A549 (cell line): ENCODE measurements around the gene SPDYE17. TPM values are rescaled to one million over a fixed set of nuclear protein-coding genes. Genes with fewer than 3 reads are reported as not detected.
A peak's percentile ranks its signal among the peaks of the same experiment; 100 is the strongest.
"Not testable (repeated sequence)": the region's sequence is repeated elsewhere in the genome, so short reads cannot be mapped to it uniquely, and the experiment has no call there.

Experiments
- ATAC-seq, 2 experiments: fragments of 200-7000 bp in 1 of 2; fragments of >200 bp in 1 of 2; cut with Nextera tagmentation in 1 of 2; cut with Tn5 transposase in 1 of 2; 3 replicates each; pipeline versions ENCODE4 v1.8.0 to v1.9.1; 2018 to 2020; ENCODE audit warnings: mild to moderate bottlenecking in 1 of 2, moderate library complexity in 1 of 2
- CTCF ChIA-PET: fragments of 300-600 bp; sonication (Branson Sonifier 250); formaldehyde crosslinking; extraction: SDS; loops from one replicate; lab custom pipeline; 2021; ENCODE audit warnings: antibody characterized with exemption, inconsistent platforms; lab: Yijun Ruan, JAX
- POLR2A ChIA-PET: fragments of 350-600 bp; formaldehyde crosslinking; extraction: SDS; loops from one replicate; lab custom pipeline; 2021; ENCODE audit warnings: antibody characterized with exemption, inconsistent platforms; lab: Yijun Ruan, JAX
- DNase-seq, 2 experiments: peaks; one replicate each; pipeline versions ENCODE4 v3.0.0 to v3.0.0-alpha.2; 2011 to 2016; ENCODE audit warnings: low read depth in 1 of 2, low spot score in 1 of 2
- FAIRE-seq: peaks from 2 replicates; lab custom pipeline; 2011; peaks lifted over from hg19 to GRCh38; lab: Jason Lieb, UNC
- H3K27ac ChIP-seq, 2 experiments: fragments of >200 bp; sonication (Bioruptor Twin); formaldehyde crosslinking; 3 replicates each; pipeline ENCODE4 v1.5.1; 2016 to 2017
- H3K4me1 ChIP-seq: fragments of >200 bp; sonication (Bioruptor Twin); formaldehyde crosslinking; 3 replicates; pipeline ENCODE4 v1.6.1; 2016
- H3K4me2 ChIP-seq: fragments of >200 bp; sonication (Bioruptor Twin); formaldehyde crosslinking; 3 replicates; pipeline ENCODE4 v1.6.1; 2016
- H3K4me3 ChIP-seq: fragments of >200 bp; sonication (Bioruptor Twin); formaldehyde crosslinking; 3 replicates; pipeline ENCODE4 v1.5.1; 2016
- H3K9me3 ChIP-seq: fragments of >200 bp; sonication (Bioruptor Twin); formaldehyde crosslinking; 3 replicates; pipeline ENCODE4 v1.6.1; 2016
- BCL3 ChIP-seq: fragments of >200 bp; sonication (Bioruptor Twin); formaldehyde crosslinking; IDR thresholded peaks from 3 replicates; pipeline ENCODE4 v1.6.1; 2016
- CEBPB ChIP-seq, 2 experiments: fragments of >200 bp in 1 of 2; sonication (Bioruptor Twin) in 1 of 2; formaldehyde crosslinking in 1 of 2; IDR thresholded peaks; 2 replicates each; pipeline ENCODE4 v1.6.1; 2012 to 2016
- EP300 ChIP-seq, 2 experiments: fragments of >200 bp; sonication (Bioruptor Twin); formaldehyde crosslinking; IDR thresholded peaks; 2 replicates in 1 of 2; 3 replicates in 1 of 2; pipeline ENCODE4 v1.6.1; 2016 to 2017
- FOSL2 ChIP-seq, 2 experiments: fragments of 450-650 bp in 1 of 2; fragments of >200 bp in 1 of 2; sonication (Bioruptor Twin) in 1 of 2; formaldehyde crosslinking; IDR thresholded peaks; 2 replicates each; pipeline versions ENCODE4 v1.5.0 to v1.6.1; 2016 to 2020; ENCODE audit warnings: mild to moderate bottlenecking in 1 of 2, moderate library complexity in 1 of 2
- GATA3 ChIP-seq: IDR thresholded peaks from 2 replicates; pipeline ENCODE4 v1.6.1; 2012; ENCODE audit warnings: borderline replicate concordance
- JUN ChIP-seq, 2 experiments: fragments of >200 bp; sonication (Bioruptor Twin); formaldehyde crosslinking; IDR thresholded peaks; 2 replicates in 1 of 2; 3 replicates in 1 of 2; pipeline ENCODE4 v1.6.1; 2016 to 2017
- JUNB ChIP-seq: fragments of >200 bp; sonication (Bioruptor Twin); formaldehyde crosslinking; IDR thresholded peaks from 2 replicates; pipeline ENCODE4 v1.6.1; 2016
- MAFK ChIP-seq: fragments of 450-650 bp; IDR thresholded peaks from 2 replicates; pipeline ENCODE4 v1.6.1; 2014; ENCODE audit not compliant: partially characterized antibody
- MAX ChIP-seq: IDR thresholded peaks from 2 replicates; pipeline ENCODE4 v1.6.1; 2012
- PBX3 ChIP-seq: IDR thresholded peaks from 2 replicates; pipeline ENCODE4 v1.6.1; 2012
- RAD21 ChIP-seq, 2 experiments: fragments of >200 bp in 1 of 2; sonication (Bioruptor Twin) in 1 of 2; formaldehyde crosslinking in 1 of 2; IDR thresholded peaks in 1 of 2; conservative IDR thresholded peaks in 1 of 2; 2 replicates in 1 of 2; 3 replicates in 1 of 2; pipeline ENCODE4 v1.6.1; 2012 to 2018; ENCODE audit warnings: inconsistent platforms in 1 of 2
- ZSCAN20 ChIP-seq: fragments of 250-450 bp; sonication (Bioruptor Pico); IDR thresholded peaks from 2 replicates; pipeline ENCODE4 v1.8.0; 2022; ENCODE audit warnings: mild to moderate bottlenecking, moderate library complexity
- WGBS: methylation state at CpG from one replicate; pipeline ENCODE4 v1.1.6; 2017; ENCODE audit errors: missing lambda C conversion rate; 5-methylcytosine and 5-hydroxymethylcytosine counted together
- polyA plus RNA-seq, 4 experiments: library from polyadenylated mRNA; depleted of rRNA in 3 of 4; stranded (reverse); fragments of >200 nt; fragmentation: RNase III in 1 of 4; extraction: RNeasy Plus Mini Kit Qiagen cat#74134 plus additional on column Dnase treatment in 1 of 4; gene quantifications; 2 replicates in 3 of 4; 3 replicates in 1 of 4; pipeline ENCODE4 v1.2.3, GENCODE V29; 2011 to 2017
- TF ChIP-seq, protein P1 (sequence below): fragments of >200 bp; sonication (Bioruptor Twin); formaldehyde crosslinking; IDR thresholded peaks from 2 replicates; pipeline ENCODE4 v1.6.1; 2016

SPDYE17 gene
- polyA plus RNA-seq, 2 of the 4 experiments (the other 2 are of a cell fraction) = not detected

DNA sequence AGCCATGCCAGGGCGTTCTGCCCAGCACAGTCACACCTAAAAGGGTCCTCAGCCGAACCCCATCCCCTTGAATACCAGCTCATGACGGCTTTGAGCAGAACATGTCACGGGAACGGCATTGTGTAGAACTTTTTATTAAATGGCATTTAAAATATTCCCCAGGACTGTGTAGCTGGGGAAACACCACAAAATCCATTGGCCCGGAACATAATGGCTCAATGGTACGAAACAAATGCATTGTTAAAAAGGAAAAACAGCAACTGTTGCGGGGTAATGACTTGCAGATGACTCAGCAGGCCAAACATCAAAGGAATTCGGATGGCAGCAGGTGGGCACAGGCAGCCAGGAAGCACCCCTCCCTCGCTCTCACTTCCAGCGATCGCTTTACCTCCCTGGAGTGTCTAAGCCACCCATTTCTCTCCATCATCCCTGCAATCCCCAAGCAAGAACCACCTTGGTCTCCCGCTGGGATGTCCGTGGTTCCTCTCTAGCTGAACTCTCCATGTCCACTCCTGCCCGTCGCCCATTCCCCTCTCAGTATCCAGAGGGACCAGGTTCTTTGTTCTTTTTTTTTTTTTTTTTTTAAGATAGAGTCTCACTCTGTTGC lies 22.0 kb downstream of the SPDYE17 start:
- peak; percentile 31 to 85 for DNase-seq
- 0% methylated on average over 6 of the region's 16 CpGs for WGBS
- CTCF ChIA-PET = not testable (repeated sequence)

DNA sequence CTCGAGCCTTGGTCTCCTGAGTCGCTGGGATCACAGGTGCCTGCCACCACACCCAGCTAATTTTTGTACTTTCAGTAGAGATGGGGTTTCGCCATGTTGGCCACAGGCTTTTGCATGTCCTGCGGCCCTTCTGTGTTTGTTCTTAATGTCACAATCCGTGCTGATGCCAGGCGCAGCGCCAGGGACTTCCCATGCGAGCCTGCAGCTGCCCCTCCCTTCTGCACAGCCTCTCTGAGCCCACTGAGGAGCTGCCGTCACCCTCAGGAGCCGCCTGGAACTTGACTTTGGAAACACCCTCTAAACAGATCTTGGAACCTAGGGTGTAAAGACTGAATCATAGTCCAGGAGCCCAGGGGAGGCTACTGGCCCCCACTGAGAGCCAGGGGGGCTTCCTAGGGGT lies 24.2 kb downstream of the SPDYE17 start:
- POLR2A ChIA-PET; H3K4me3 ChIP-seq; FAIRE-seq; H3K9me3 ChIP-seq; TF ChIP-seq FOSL2 (IDR thresholded peaks at IDR 0.05): not testable (repeated sequence)
- Histone ChIP-seq H3K4me2 (peak overlapping the region; percentile 86), H3K27ac (peak overlapping the region; percentile 97 to 99), H3K4me1 (peaks cover 28% of the 10 kb centered on the region)
- TF ChIP-seq RAD21 (conservative IDR thresholded peaks at IDR 0.05 in 1 of 2, IDR thresholded peaks at IDR 0.05 in 1 of 2) (peak; percentile 22 to 39; a peak in 3 of 5 replicates), JUN (IDR thresholded peaks at IDR 0.05) (peak; percentile 68 to 79; a peak in 3 of 5 replicates), JUNB (peak; percentile 32; the same call in 1 of the 2 replicates), FOSL2 (CRISPR knock-in tag; IDR thresholded peaks at IDR 0.05) (peak; percentile 48), MAX (peak; percentile 75), PBX3 (0 out of 2 replicates have a peak, but pooled peaks have one; percentile 64), GATA3 (peak; percentile 47; the same call in 1 of the 2 replicates), CEBPB (IDR thresholded peaks at IDR 0.05) (peak; percentile 73 to 95), BCL3 (0 out of 3 replicates have a peak, but pooled peaks have one; percentile 44), EP300 (IDR thresholded peaks at IDR 0.05) (peak; percentile 55 to 85; a peak in 3 of 5 replicates), ZSCAN20 (0 out of 2 replicates have a peak, but pooled peaks have one; percentile 23)
- TF ChIP-seq, protein P1, sequence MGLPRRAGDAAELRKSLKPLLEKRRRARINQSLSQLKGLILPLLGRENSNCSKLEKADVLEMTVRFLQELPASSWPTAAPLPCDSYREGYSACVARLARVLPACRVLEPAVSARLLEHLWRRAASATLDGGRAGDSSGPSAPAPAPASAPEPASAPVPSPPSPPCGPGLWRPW = 0 out of 2 replicates have a peak, but pooled peaks have one; percentile 32
- 0% methylated on average over 10 of the region's 10 CpGs for WGBS
- peak; percentile 85 to 98 for DNase-seq
- CTCF ChIA-PET = interaction anchor here (0.6 kb wide), 1 partner anchor 638 kb away, joined by 3 read pairs; no protein-coding TSS in a partner anchor
- peak; percentile 60 to 77 for ATAC-seq

More for the DNA sequence above, 22.0 kb downstream of the SPDYE17 start:
- H3K9me3 ChIP-seq; H3K4me3 ChIP-seq; POLR2A ChIA-PET; TF ChIP-seq FOSL2 (IDR thresholded peaks at IDR 0.05): not testable (repeated sequence)
- FAIRE-seq (peak; percentile 80), ATAC-seq (peak; percentile 42 to 52)
- Histone ChIP-seq H3K27ac (peak overlapping the region; percentile 97 to 99), H3K4me1 (peaks cover 28% of the 10 kb centered on the region), H3K4me2 (peak overlapping the region; percentile 73)
- peak in 1 of 2 experiments; percentile 13; a peak in 1 of 5 replicates for TF ChIP-seq EP300 (IDR thresholded peaks at IDR 0.05)
- peak; percentile 46 for TF ChIP-seq FOSL2 (CRISPR knock-in tag; IDR thresholded peaks at IDR 0.05)
- TF ChIP-seq MAFK = peak; percentile 30

GRCh38 chr7:77006127-77007110 lies 25.7 kb downstream of the SPDYE17 start:
- FAIRE-seq = peak; percentile 99
- peak in 1 of 2 experiments; percentile 33; a peak in 1 of 5 replicates for TF ChIP-seq JUN (IDR thresholded peaks at IDR 0.05)
- H3K9me3 ChIP-seq; DNase-seq; CTCF ChIA-PET; TF ChIP-seq FOSL2 (IDR thresholded peaks at IDR 0.05): not testable (repeated sequence)
- TF ChIP-seq FOSL2 (CRISPR knock-in tag; IDR thresholded peaks at IDR 0.05) = peak; percentile 36; the same call in 1 of the 2 replicates
- POLR2A ChIA-PET = interaction anchor here (0.7 kb wide), 1 partner anchor 353 kb away, joined by 3 read pairs; no protein-coding TSS in a partner anchor
- H3K27ac ChIP-seq = peak overlapping the region; percentile 97 to 99
- peak overlapping the region; percentile 86 for H3K4me2 ChIP-seq
- H3K4me3 ChIP-seq = peak overlapping the region; percentile 25; the same call in 1 of the 3 replicates
- H3K4me1 ChIP-seq = peaks cover 43% of the 10 kb centered on the region
- ATAC-seq = peak; percentile 77 to 88
- WGBS = 6% methylated on average over 5 of the region's 22 CpGs

- CTCF ChIA-PET, DNase-seq, FAIRE-seq, H3K9me3 ChIP-seq: not testable (repeated sequence)
- peak overlapping the region; percentile 57; the same call in 2 of the 3 replicates for H3K4me2 ChIP-seq
- POLR2A ChIA-PET = interaction anchor here (0.6 kb wide), 1 partner anchor 496 kb away, joined by 5 read pairs; the partner anchor contains the start of gene UPK3B
- peak; percentile 4 to 10; a peak in 5 of 6 replicates for ATAC-seq
- peak overlapping the region; percentile 25; the same call in 1 of the 3 replicates for H3K4me3 ChIP-seq
- peaks cover 45% of the 10 kb centered on the region for H3K4me1 ChIP-seq
- WGBS = 64% methylated on average over 9 of the region's 27 CpGs
- peak overlapping the region; percentile 68 to 85 for H3K27ac ChIP-seq
These were observed 26.6 kb downstream of the SPDYE17 start for GRCh38 chr7:77005461-77006057.

GRCh38 chr7:77004151-77004550 lies 28.0 kb downstream of the SPDYE17 start:
- WGBS = no CpG with 5 or more reads among the region's 18 CpGs
- POLR2A ChIA-PET, ATAC-seq, H3K9me3 ChIP-seq, H3K4me3 ChIP-seq, DNase-seq, H3K4me2 ChIP-seq, CTCF ChIA-PET, FAIRE-seq: not testable (repeated sequence)
- Histone ChIP-seq H3K27ac (peak overlapping the region in 1 of 2 experiments; percentile 72; a peak in 3 of 6 replicates), H3K4me1 (peaks cover 43% of the 10 kb centered on the region)

- WGBS = 91% methylated on average over 9 of the region's 10 CpGs
- H3K4me2 ChIP-seq, ATAC-seq, POLR2A ChIA-PET, H3K4me3 ChIP-seq, DNase-seq, FAIRE-seq, CTCF ChIA-PET, H3K9me3 ChIP-seq: not testable (repeated sequence)
- peaks cover 45% of the 10 kb centered on the region for H3K4me1 ChIP-seq
- peak overlapping the region in 1 of 2 experiments; percentile 87; a peak in 3 of 6 replicates for H3K27ac ChIP-seq
These were observed 28.9 kb downstream of the SPDYE17 start for GRCh38 chr7:77003241-77003640.
